Subcutaneous abdominal adipose tissue (tissue), 5 donors: ENCODE results near the gene OLFM3.

ENCODE experiments used
- H3K27ac ChIP-seq: one replicate; pipeline ENCODE4 v1.7.0; 2013; ENCODE audit warnings: low read depth, mild to moderate bottlenecking, inconsistent platforms, low read length, moderate library complexity
- H3K27me3 ChIP-seq, 5 donors: one replicate each; pipeline ENCODE4 v1.7.0; 2013; ENCODE audit warnings: low read length in 5 of 5, inconsistent platforms in 1 of 5; ENCODE audit not compliant: control insufficient read depth in 5 of 5, insufficient read depth in 4 of 5
- H3K36me3 ChIP-seq, 5 donors: one replicate each; pipeline ENCODE4 v1.7.0; 2013; ENCODE audit warnings: low read length in 5 of 5; ENCODE audit not compliant: control insufficient read depth in 5 of 5, insufficient read depth in 5 of 5
- H3K4me1 ChIP-seq, 5 donors: one replicate each; pipeline ENCODE4 v1.7.0; 2013; ENCODE audit warnings: low read length in 5 of 5, mild to moderate bottlenecking in 3 of 5, moderate library complexity in 1 of 5; ENCODE audit not compliant: control insufficient read depth in 5 of 5, insufficient read depth in 5 of 5
- H3K4me3 ChIP-seq, 5 donors: one replicate each; pipeline ENCODE4 v1.7.0; 2013; ENCODE audit warnings: low read length in 5 of 5, low read depth in 1 of 5
- H3K9ac ChIP-seq, 5 donors: one replicate each; pipeline ENCODE4 v1.7.0; 2013; ENCODE audit warnings: low read length in 5 of 5, mild to moderate bottlenecking in 4 of 5, moderate library complexity in 3 of 5
- H3K9me3 ChIP-seq, 5 donors: one replicate each; pipeline ENCODE4 v1.7.0; 2013; ENCODE audit warnings: low read length in 5 of 5; ENCODE audit not compliant: control insufficient read depth in 5 of 5
- donor health status: healthy.
- donor health status: healthy.
- donor health status: healthy.
- donor health status: healthy.
- donor health status: healthy.

The OLFM3 gene

GRCh38 chr1:101957771-101958170, 39.0 kb downstream of the OLFM3 start:
- H3K4me3 ChIP-seq = no peak overlapping the region
- no peak overlapping the region for H3K27ac ChIP-seq
- H3K36me3 ChIP-seq = no peaks in the 10 kb centered on the region
- H3K27me3 ChIP-seq = no peaks in the 10 kb centered on the region
- H3K9me3 ChIP-seq = no peaks in the 10 kb centered on the region
- H3K4me1 ChIP-seq = no peaks in the 10 kb centered on the region
- H3K9ac ChIP-seq = no peak overlapping the region

- no peaks in the 10 kb centered on the region for H3K36me3 ChIP-seq
- no peaks in the 10 kb centered on the region for H3K27me3 ChIP-seq
- H3K4me1 ChIP-seq = no peaks in the 10 kb centered on the region
- H3K4me3 ChIP-seq = no peak overlapping the region
- H3K27ac ChIP-seq = no peak overlapping the region
- no peaks in the 10 kb centered on the region for H3K9me3 ChIP-seq
- no peak overlapping the region for H3K9ac ChIP-seq
These were observed 43.1 kb downstream of the OLFM3 start for GRCh38 chr1:101953623-101954022.

GRCh38 chr1:101945884-101946283, 50.8 kb downstream of the OLFM3 start:
- no peak overlapping the region for H3K9ac ChIP-seq
- no peak overlapping the region for H3K4me3 ChIP-seq
- H3K36me3 ChIP-seq = no peaks in the 10 kb centered on the region
- H3K9me3 ChIP-seq = no peaks in the 10 kb centered on the region
- H3K4me1 ChIP-seq = no peaks in the 10 kb centered on the region
- no peak overlapping the region for H3K27ac ChIP-seq
- H3K27me3 ChIP-seq = no peaks in the 10 kb centered on the region

GRCh38 chr1:101943237-101943636, 53.5 kb downstream of the OLFM3 start:
- Histone ChIP-seq H3K4me3 (no peak overlapping the region), H3K9me3 (no peaks in the 10 kb centered on the region), H3K27ac (no peak overlapping the region), H3K27me3 (no peaks in the 10 kb centered on the region), H3K36me3 (no peaks in the 10 kb centered on the region), H3K9ac (no peak overlapping the region), H3K4me1 (no peaks in the 10 kb centered on the region)

GRCh38 chr1:101942516-101943193, 54.1 kb downstream of the OLFM3 start:
- Histone ChIP-seq H3K27me3 (no peaks in the 10 kb centered on the region), H3K9ac (no peak overlapping the region), H3K27ac (no peak overlapping the region), H3K9me3 (no peaks in the 10 kb centered on the region), H3K4me1 (no peaks in the 10 kb centered on the region), H3K36me3 (no peaks in the 10 kb centered on the region), H3K4me3 (no peak overlapping the region)

- Histone ChIP-seq H3K4me3 (no peak overlapping the region), H3K27ac (no peak overlapping the region), H3K9me3 (no peaks in the 10 kb centered on the region), H3K4me1 (no peaks in the 10 kb centered on the region), H3K36me3 (no peaks in the 10 kb centered on the region), H3K9ac (no peak overlapping the region), H3K27me3 (no peaks in the 10 kb centered on the region)
These were observed 58.0 kb downstream of the OLFM3 start for GRCh38 chr1:101938681-101939080.

GRCh38 chr1:101929343-101929742, 67.4 kb downstream of the OLFM3 start:
- no peak overlapping the region for H3K27ac ChIP-seq
- H3K9me3 ChIP-seq = peaks cover 0 to 3% (median 0%) of the 10 kb centered on the region in 5 donors
- no peaks in the 10 kb centered on the region for H3K27me3 ChIP-seq
- H3K4me3 ChIP-seq = no peak overlapping the region
- no peaks in the 10 kb centered on the region for H3K36me3 ChIP-seq
- H3K9ac ChIP-seq = no peak overlapping the region
- H3K4me1 ChIP-seq = no peaks in the 10 kb centered on the region

GRCh38 chr1:101928829-101929228, 67.9 kb downstream of the OLFM3 start:
- Histone ChIP-seq H3K27ac (no peak overlapping the region), H3K9me3 (peaks cover 0 to 3% (median 0%) of the 10 kb centered on the region in 5 donors)

GRCh38 chr1:101924700-101925099, 72.0 kb downstream of the OLFM3 start:
- Histone ChIP-seq H3K9ac (no peak overlapping the region), H3K36me3 (no peaks in the 10 kb centered on the region), H3K27ac (no peak overlapping the region), H3K27me3 (no peaks in the 10 kb centered on the region), H3K9me3 (no peaks in the 10 kb centered on the region), H3K4me1 (no peaks in the 10 kb centered on the region), H3K4me3 (no peak overlapping the region)

More at GRCh38 chr1:101928829-101929228, 67.9 kb downstream of the OLFM3 start:
- H3K36me3 ChIP-seq = no peaks in the 10 kb centered on the region
- H3K27me3 ChIP-seq = no peaks in the 10 kb centered on the region
- H3K4me1 ChIP-seq = no peaks in the 10 kb centered on the region
- no peak overlapping the region for H3K4me3 ChIP-seq
- H3K9ac ChIP-seq = no peak overlapping the region

GRCh38 chr1:101920577-101920976, 76.1 kb downstream of the OLFM3 start:
- H3K36me3 ChIP-seq = no peaks in the 10 kb centered on the region
- no peaks in the 10 kb centered on the region for H3K4me1 ChIP-seq
- no peak overlapping the region for H3K27ac ChIP-seq
- H3K9me3 ChIP-seq = no peaks in the 10 kb centered on the region
- no peaks in the 10 kb centered on the region for H3K27me3 ChIP-seq
- H3K4me3 ChIP-seq = no peak overlapping the region
- no peak overlapping the region for H3K9ac ChIP-seq
